CD4-positive, alpha-beta T cell (primary cell): ENCODE results near the gene GABRG2. TPM values are rescaled to one million over a fixed set of nuclear protein-coding genes. Genes with fewer than 3 reads are reported as not detected.

Experiments used
- ATAC-seq: fragments of 200-7000 bp; cut with Tn5 transposase; one replicate; pipeline ENCODE4 v1.10.0; 2022; ENCODE audit warnings: mild to moderate bottlenecking; ENCODE audit not compliant: poor library complexity
- CTCF ChIA-PET: fragments of 350-600 bp; sonication (Branson Sonifier 250); formaldehyde crosslinking; loops from one replicate; lab custom pipeline; 2021; ENCODE audit warnings: antibody characterized with exemption, inconsistent platforms; lab: Charles Lee
- POLR2A ChIA-PET: fragments of 350-600 bp; sonication (Branson Sonifier 250); formaldehyde crosslinking; loops from one replicate; lab custom pipeline; 2021; ENCODE audit warnings: antibody characterized with exemption, inconsistent platforms; lab: Charles Lee
- DNase-seq, 14 experiments: peaks; one replicate each; pipeline ENCODE4 v3.0.0-alpha.2; 2013 to 2020; ENCODE audit warnings: mixed read lengths in 2 of 14
- H3K27ac ChIP-seq, 2 donors: one replicate each; pipeline versions ENCODE4 v1.5.1 to v1.7.0; 2013; ENCODE audit warnings: low read length in 2 of 2, low read depth in 1 of 2, mild to moderate bottlenecking in 1 of 2
- H3K27me3 ChIP-seq, 2 experiments: 1 replicate in 1 of 2; 2 replicates in 1 of 2; pipeline versions ENCODE4 v1.6.1 to v1.7.0; 2013; ENCODE audit warnings: low read length in 2 of 2, control low read depth in 1 of 2, mild to moderate bottlenecking in 1 of 2, moderate library complexity in 1 of 2; ENCODE audit not compliant: insufficient read depth in 2 of 2, control insufficient read depth in 1 of 2
- H3K36me3 ChIP-seq: one replicate; pipeline ENCODE4 v1.6.1; 2013; ENCODE audit warnings: low read length, control low read depth; ENCODE audit not compliant: insufficient read depth
- H3K4me1 ChIP-seq: one replicate; pipeline ENCODE4 v1.6.1; 2013; ENCODE audit warnings: low read length, control low read depth; ENCODE audit not compliant: insufficient read depth
- H3K4me3 ChIP-seq: one replicate; pipeline ENCODE4 v1.5.1; 2013; ENCODE audit warnings: mild to moderate bottlenecking, low read length, moderate library complexity
- H3K9me3 ChIP-seq, 2 experiments: 1 replicate in 1 of 2; 2 replicates in 1 of 2; pipeline versions ENCODE4 v1.6.1 to v1.7.0; 2013; ENCODE audit warnings: low read length in 2 of 2, mild to moderate bottlenecking in 2 of 2, control low read depth in 1 of 2, moderate library complexity in 1 of 2; ENCODE audit not compliant: control insufficient read depth in 1 of 2, insufficient read depth in 1 of 2
- H3K27ac Mint-ChIP-seq: one replicate; pipeline ENCODE4 v1.8.0; 2020; ENCODE audit warnings: mixed read lengths
- H3K27me3 Mint-ChIP-seq: one replicate; pipeline ENCODE4 v1.8.0; 2021; ENCODE audit warnings: mixed read lengths
- H3K36me3 Mint-ChIP-seq: one replicate; pipeline ENCODE4 v1.8.0; 2021; ENCODE audit warnings: low read depth, mixed read lengths
- H3K4me1 Mint-ChIP-seq: one replicate; pipeline ENCODE4 v1.8.0; 2021; ENCODE audit warnings: low read depth, mixed read lengths
- H3K4me3 Mint-ChIP-seq: one replicate; pipeline ENCODE4 v1.8.0; 2020; ENCODE audit warnings: mild to moderate bottlenecking, mixed read lengths
- H3K9me3 Mint-ChIP-seq: one replicate; pipeline ENCODE4 v1.8.0; 2020; ENCODE audit warnings: mixed read lengths
- intact Hi-C, 2 experiments: fragments of 100-400 bp; cut with DNase I in 1 of 2; cut with micrococcal nuclease in 1 of 2; formaldehyde crosslinking; loops; one replicate each; pipeline versions ENCODE4 v1.15.1 to v1.9.0; 2023 to 2025; cut with DNase I, micrococcal nuclease
- total RNA-seq, 174 experiments: library from RNA in 2 of 174; stranded (reverse) in 2 of 174; gene quantifications; one replicate each; pipeline ENCODE4 v1.2.3 and lab custom pipeline; 2021 to 2026
- TF ChIP-seq, protein P1 (sequence below): fragments of 200-600 bp; IDR thresholded peaks from one replicate; pipeline ENCODE4 v1.8.0; 2022; ENCODE audit warnings: antibody characterized with exemption, mild to moderate bottlenecking

The GABRG2 gene
- total RNA-seq, 2 experiments from 2014 or later: not detected

DNA sequence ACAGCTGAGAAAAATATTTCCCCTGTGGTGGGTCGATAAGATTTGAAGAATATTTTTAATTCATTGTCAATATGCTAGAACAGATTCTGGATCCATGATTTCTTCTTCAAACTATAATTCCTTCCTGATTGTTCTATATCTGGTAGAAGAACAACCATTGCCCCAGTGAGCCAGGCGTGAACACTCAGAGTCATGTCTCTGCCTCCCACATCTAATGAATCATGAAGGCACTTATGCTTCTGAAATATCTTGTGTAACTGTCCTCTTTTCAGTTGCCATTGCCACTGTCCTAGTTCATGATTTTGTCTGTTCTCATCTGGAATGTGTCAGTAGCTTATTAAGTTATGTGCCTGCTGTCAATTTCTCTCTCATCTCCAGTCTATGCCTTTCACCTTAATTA lies 40.0 kb downstream of the GABRG2 start:
- ChIA-PET POLR2A (no interaction called here), CTCF (no interaction called here)
- Histone ChIP-seq H3K27ac (no peak overlapping the region), H3K27me3 (no peaks in the 10 kb centered on the region), H3K36me3 (no peaks in the 10 kb centered on the region), H3K4me1 (no peaks in the 10 kb centered on the region), H3K4me3 (no peak overlapping the region), H3K9me3 (no peaks in the 10 kb centered on the region)
- intact Hi-C loops: no loop called here
- Mint-ChIP-seq H3K4me1 (no peaks in the 10 kb centered on the region), H3K4me3 (no peak overlapping the region), H3K36me3 (no peaks in the 10 kb centered on the region), H3K27ac (no peak overlapping the region), H3K9me3 (peaks cover 6% of the 10 kb centered on the region), H3K27me3 (no peaks in the 10 kb centered on the region)
- TF ChIP-seq, protein P1, sequence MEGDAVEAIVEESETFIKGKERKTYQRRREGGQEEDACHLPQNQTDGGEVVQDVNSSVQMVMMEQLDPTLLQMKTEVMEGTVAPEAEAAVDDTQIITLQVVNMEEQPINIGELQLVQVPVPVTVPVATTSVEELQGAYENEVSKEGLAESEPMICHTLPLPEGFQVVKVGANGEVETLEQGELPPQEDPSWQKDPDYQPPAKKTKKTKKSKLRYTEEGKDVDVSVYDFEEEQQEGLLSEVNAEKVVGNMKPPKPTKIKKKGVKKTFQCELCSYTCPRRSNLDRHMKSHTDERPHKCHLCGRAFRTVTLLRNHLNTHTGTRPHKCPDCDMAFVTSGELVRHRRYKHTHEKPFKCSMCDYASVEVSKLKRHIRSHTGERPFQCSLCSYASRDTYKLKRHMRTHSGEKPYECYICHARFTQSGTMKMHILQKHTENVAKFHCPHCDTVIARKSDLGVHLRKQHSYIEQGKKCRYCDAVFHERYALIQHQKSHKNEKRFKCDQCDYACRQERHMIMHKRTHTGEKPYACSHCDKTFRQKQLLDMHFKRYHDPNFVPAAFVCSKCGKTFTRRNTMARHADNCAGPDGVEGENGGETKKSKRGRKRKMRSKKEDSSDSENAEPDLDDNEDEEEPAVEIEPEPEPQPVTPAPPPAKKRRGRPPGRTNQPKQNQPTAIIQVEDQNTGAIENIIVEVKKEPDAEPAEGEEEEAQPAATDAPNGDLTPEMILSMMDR: no peak
- no peak for ATAC-seq
- DNase-seq: no peak

DNA sequence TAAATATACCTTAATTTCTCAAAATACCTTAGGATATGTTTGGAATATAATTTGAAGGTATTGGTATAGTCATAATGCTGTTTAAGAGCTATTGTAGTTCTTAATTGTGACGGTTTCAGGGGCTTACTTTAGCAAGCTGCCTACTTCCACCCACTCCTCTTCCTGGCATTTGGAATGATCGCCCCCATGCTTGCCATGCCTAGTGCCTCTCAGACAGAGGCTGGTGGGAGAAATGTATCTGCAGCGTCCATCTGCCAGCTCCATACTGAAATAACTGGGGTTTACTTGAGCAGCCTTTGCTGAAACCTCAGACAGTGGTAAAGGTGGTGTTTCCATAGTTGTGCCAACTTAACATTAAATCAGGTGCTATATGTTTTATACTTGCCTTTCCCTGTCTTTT lies 52.2 kb downstream of the GABRG2 start:
- intact Hi-C loops: no loop called here
- no peak overlapping the region for H3K4me3 ChIP-seq
- TF ChIP-seq, protein P1: no peak
- Mint-ChIP-seq H3K4me3 (no peak overlapping the region), H3K9me3 (peaks cover 12% of the 10 kb centered on the region), H3K4me1 (no peaks in the 10 kb centered on the region), H3K36me3 (no peaks in the 10 kb centered on the region), H3K27me3 (no peaks in the 10 kb centered on the region), H3K27ac (no peak overlapping the region)
- H3K27me3 ChIP-seq: no peaks in the 10 kb centered on the region
- ATAC-seq (no peak), DNase-seq (no peak)
- ChIA-PET CTCF (no interaction called here), POLR2A (no interaction called here)
- H3K9me3 ChIP-seq: no peaks in the 10 kb centered on the region
- H3K27ac ChIP-seq: no peak overlapping the region
- no peaks in the 10 kb centered on the region for H3K36me3 ChIP-seq
- H3K4me1 ChIP-seq: no peaks in the 10 kb centered on the region

DNA sequence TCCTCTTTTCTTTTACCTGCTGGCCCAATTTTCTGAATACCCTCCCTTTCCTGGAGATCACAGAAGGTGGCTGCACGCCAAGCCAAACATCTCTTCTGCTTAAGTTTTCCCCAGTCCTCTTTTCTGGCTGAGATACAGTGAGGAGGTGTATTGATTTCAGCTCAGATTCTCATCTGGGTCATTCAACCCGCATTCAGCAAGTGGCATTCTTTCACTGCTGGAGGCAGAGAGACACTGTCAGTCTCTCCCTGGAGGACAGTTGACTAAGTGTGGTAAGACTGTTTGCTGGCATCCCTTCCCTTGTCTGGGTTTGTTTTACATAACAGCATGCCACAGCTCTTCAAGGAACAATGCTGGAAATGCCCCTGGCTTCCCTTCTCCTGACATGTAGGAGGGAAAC lies 60.5 kb downstream of the GABRG2 start:
- CTCF ChIA-PET: no interaction called here
- no peak for ATAC-seq

More for the DNA sequence above, 60.5 kb downstream of the GABRG2 start:
- H3K36me3 ChIP-seq: no peaks in the 10 kb centered on the region
- H3K27me3 ChIP-seq: no peaks in the 10 kb centered on the region
- no peaks in the 10 kb centered on the region for H3K4me1 ChIP-seq
- TF ChIP-seq, protein P1: no peak
- Mint-ChIP-seq H3K9me3 (peaks cover 5% of the 10 kb centered on the region), H3K27me3 (no peaks in the 10 kb centered on the region), H3K4me3 (no peak overlapping the region), H3K4me1 (no peaks in the 10 kb centered on the region), H3K27ac (no peak overlapping the region), H3K36me3 (no peaks in the 10 kb centered on the region)
- no peak for DNase-seq
- intact Hi-C loops: no loop called here
- POLR2A ChIA-PET: no interaction called here
- H3K9me3 ChIP-seq: peaks cover 0 to 3% of the 10 kb centered on the region in 2 experiments
- no peak overlapping the region for H3K4me3 ChIP-seq
- H3K27ac ChIP-seq: no peak overlapping the region
